DOHH2 (cell line): Measurements from ENCODE around the gene HTT-AS.

Experiments
- H3F3A ChIP-seq: fragments of 200-600 bp; sonication (generic), shearing (Covaris generic); 2 replicates; pipeline ENCODE4 v1.6.0; 2016; ENCODE audit warnings: antibody characterized with exemption, mild to moderate bottlenecking; ENCODE audit not compliant: control insufficient read depth, insufficient read depth
- H3K27ac ChIP-seq: fragments of 200-600 bp; sonication (generic); 2 replicates; pipeline ENCODE4 v1.5.1; 2014; ENCODE audit warnings: low read depth, mild to moderate bottlenecking, low read length, moderate library complexity
- H3K27me3 ChIP-seq: fragments of 200-600 bp; sonication (generic); 2 replicates; pipeline ENCODE4 v1.6.1; 2014; ENCODE audit warnings: mild to moderate bottlenecking, low read length, mixed read lengths; ENCODE audit not compliant: control insufficient read depth
- H3K36me3 ChIP-seq: fragments of 200-600 bp; sonication (generic); 2 replicates; pipeline ENCODE4 v1.6.1; 2014; ENCODE audit warnings: mild to moderate bottlenecking, low read length, moderate library complexity, mixed read lengths; ENCODE audit not compliant: control insufficient read depth
- H3K4me1 ChIP-seq: fragments of 200-600 bp; sonication (generic); 2 replicates; pipeline ENCODE4 v1.6.1; 2014; ENCODE audit warnings: mild to moderate bottlenecking, low read length, mixed read lengths; ENCODE audit not compliant: control insufficient read depth
- H3K4me2 ChIP-seq: fragments of 200-600 bp; sonication (generic); 2 replicates; pipeline ENCODE4 v1.6.0; 2014; ENCODE audit warnings: mild to moderate bottlenecking, low read length, moderate library complexity
- H3K4me3 ChIP-seq: fragments of 200-600 bp; sonication (generic); 2 replicates; pipeline ENCODE4 v1.5.1; 2014; ENCODE audit warnings: mild to moderate bottlenecking, low read length, mixed read lengths
- H3K79me2 ChIP-seq: fragments of 200-600 bp; sonication (generic); 2 replicates; pipeline ENCODE4 v1.6.1; 2014; ENCODE audit warnings: mild to moderate bottlenecking, low read length, mixed read lengths; ENCODE audit not compliant: control insufficient read depth
- H3K9me2 ChIP-seq: fragments of 200-600 bp; sonication (generic); replicated peaks from 2 replicates; pipeline ENCODE4 v1.6.1; 2014; ENCODE audit warnings: mild to moderate bottlenecking, low read length, mixed read lengths; ENCODE audit not compliant: control insufficient read depth
- H3K9me3 ChIP-seq: fragments of 200-600 bp; sonication (generic); 2 replicates; pipeline ENCODE4 v1.6.1; 2014; ENCODE audit warnings: antibody characterized with exemption, low read length, mixed read lengths; ENCODE audit not compliant: control insufficient read depth, insufficient read depth
- H4K20me1 ChIP-seq: fragments of 200-600 bp; sonication (generic); 2 replicates; pipeline ENCODE4 v1.6.0; 2014; ENCODE audit warnings: low read depth, mild to moderate bottlenecking, antibody characterized with exemption, low read length, moderate library complexity; ENCODE audit not compliant: control insufficient read depth, insufficient read depth
- EZH2phosphoT487 ChIP-seq: fragments of 200-600 bp; sonication (generic); IDR thresholded peaks from 2 replicates; pipeline ENCODE4 v1.6.1; 2017; ENCODE audit warnings: borderline replicate concordance, mild to moderate bottlenecking, antibody characterized with exemption, low read length, moderate library complexity, mixed read lengths
- TF ChIP-seq, protein P1 (sequence below): fragments of 200-600 bp; sonication (generic); IDR thresholded peaks from one replicate; pipeline ENCODE4 v1.5.1; 2014; ENCODE audit warnings: antibody characterized with exemption, mild to moderate bottlenecking, low read depth, low read length; ENCODE audit not compliant: poor library complexity, severe bottlenecking

HTT-AS gene

GRCh38 chr4:3121596-3121995 lies 47.3 kb upstream of the HTT-AS start:
- H3K27me3 ChIP-seq, result no peaks in the 10 kb centered on the region
- no peaks in the 10 kb centered on the region for H3K9me3 ChIP-seq
- TF ChIP-seq, protein P1, sequence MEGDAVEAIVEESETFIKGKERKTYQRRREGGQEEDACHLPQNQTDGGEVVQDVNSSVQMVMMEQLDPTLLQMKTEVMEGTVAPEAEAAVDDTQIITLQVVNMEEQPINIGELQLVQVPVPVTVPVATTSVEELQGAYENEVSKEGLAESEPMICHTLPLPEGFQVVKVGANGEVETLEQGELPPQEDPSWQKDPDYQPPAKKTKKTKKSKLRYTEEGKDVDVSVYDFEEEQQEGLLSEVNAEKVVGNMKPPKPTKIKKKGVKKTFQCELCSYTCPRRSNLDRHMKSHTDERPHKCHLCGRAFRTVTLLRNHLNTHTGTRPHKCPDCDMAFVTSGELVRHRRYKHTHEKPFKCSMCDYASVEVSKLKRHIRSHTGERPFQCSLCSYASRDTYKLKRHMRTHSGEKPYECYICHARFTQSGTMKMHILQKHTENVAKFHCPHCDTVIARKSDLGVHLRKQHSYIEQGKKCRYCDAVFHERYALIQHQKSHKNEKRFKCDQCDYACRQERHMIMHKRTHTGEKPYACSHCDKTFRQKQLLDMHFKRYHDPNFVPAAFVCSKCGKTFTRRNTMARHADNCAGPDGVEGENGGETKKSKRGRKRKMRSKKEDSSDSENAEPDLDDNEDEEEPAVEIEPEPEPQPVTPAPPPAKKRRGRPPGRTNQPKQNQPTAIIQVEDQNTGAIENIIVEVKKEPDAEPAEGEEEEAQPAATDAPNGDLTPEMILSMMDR, result no peak
- TF ChIP-seq EZH2phosphoT487, result no peak
- no peaks in the 10 kb centered on the region for H3K4me1 ChIP-seq
- H4K20me1 ChIP-seq, result no peaks in the 10 kb centered on the region
- no peak overlapping the region for H3K27ac ChIP-seq
- H3K36me3 ChIP-seq, result peaks cover 84% of the 10 kb centered on the region
- peaks cover 3% of the 10 kb centered on the region; the same call in 1 of the 2 replicates for H3F3A ChIP-seq
- H3K79me2 ChIP-seq, result no peaks in the 10 kb centered on the region
- no peak overlapping the region for H3K4me2 ChIP-seq
- no peaks in the 10 kb centered on the region for H3K9me2 ChIP-seq
- H3K4me3 ChIP-seq, result no peak overlapping the region

- Histone ChIP-seq H3K36me3 (peaks cover 87% of the 10 kb centered on the region), H3F3A (peaks cover 3% of the 10 kb centered on the region; the same call in 1 of the 2 replicates), H3K4me3 (no peak overlapping the region), H3K79me2 (no peaks in the 10 kb centered on the region), H3K27ac (no peak overlapping the region), H3K9me2 (no peaks in the 10 kb centered on the region), H4K20me1 (no peaks in the 10 kb centered on the region), H3K4me1 (no peaks in the 10 kb centered on the region), H3K27me3 (no peaks in the 10 kb centered on the region), H3K4me2 (no peak overlapping the region), H3K9me3 (no peaks in the 10 kb centered on the region)
- TF ChIP-seq, protein P1, result no peak
- TF ChIP-seq EZH2phosphoT487, result no peak
Measured at GRCh38 chr4:3121110-3121509, 46.8 kb upstream of the HTT-AS start.

GRCh38 chr4:3119464-3119863 lies 45.1 kb upstream of the HTT-AS start:
- Histone ChIP-seq H3K27me3 (no peaks in the 10 kb centered on the region), H3K4me2 (no peak overlapping the region), H3K4me1 (no peaks in the 10 kb centered on the region), H3F3A (peaks cover 3% of the 10 kb centered on the region; the same call in 1 of the 2 replicates), H3K27ac (no peak overlapping the region), H3K4me3 (no peak overlapping the region), H4K20me1 (no peaks in the 10 kb centered on the region), H3K9me2 (no peaks in the 10 kb centered on the region), H3K79me2 (no peaks in the 10 kb centered on the region), H3K9me3 (no peaks in the 10 kb centered on the region), H3K36me3 (peaks cover 97% of the 10 kb centered on the region)
- no peak for TF ChIP-seq EZH2phosphoT487
- TF ChIP-seq, protein P1, result no peak

- no peak for TF ChIP-seq EZH2phosphoT487
- TF ChIP-seq, protein P1, result no peak
- peaks cover 95% of the 10 kb centered on the region for H3K36me3 ChIP-seq
Measured at GRCh38 chr4:3118312-3118711, 44.0 kb upstream of the HTT-AS start.

More at GRCh38 chr4:3118312-3118711, 44.0 kb upstream of the HTT-AS start:
- H4K20me1 ChIP-seq, result no peaks in the 10 kb centered on the region
- no peak overlapping the region for H3K27ac ChIP-seq
- no peak overlapping the region for H3K4me3 ChIP-seq
- no peaks in the 10 kb centered on the region for H3K9me2 ChIP-seq
- H3K79me2 ChIP-seq, result no peaks in the 10 kb centered on the region
- H3K4me1 ChIP-seq, result no peaks in the 10 kb centered on the region
- H3K4me2 ChIP-seq, result no peak overlapping the region
- H3K27me3 ChIP-seq, result no peaks in the 10 kb centered on the region
- no peaks in the 10 kb centered on the region for H3K9me3 ChIP-seq
- H3F3A ChIP-seq, result no peaks in the 10 kb centered on the region; the same call in 1 of the 2 replicates
